H9 (cell line): Measurements from ENCODE around the gene RMND5A. TPM values are rescaled to one million over a fixed set of nuclear protein-coding genes. Genes with fewer than 3 reads are reported as not detected.
"Not testable (repeated sequence)": the region's sequence is repeated elsewhere in the genome, so short reads cannot be mapped to it uniquely, and the experiment has no call there.

Experiments
- DNase-seq: peaks from one replicate; pipeline ENCODE4 v3.0.0-alpha.2; 2017
- H2AFZ ChIP-seq: one replicate; pipeline ENCODE4 v1.6.1; 2013; ENCODE audit warnings: mild to moderate bottlenecking, low read length, control low read depth, moderate library complexity
- H2AK5ac ChIP-seq: 2 replicates; pipeline ENCODE4 v1.6.1; 2013; ENCODE audit warnings: low read length, control low read depth, mixed read lengths; ENCODE audit not compliant: insufficient read length
- H2BK120ac ChIP-seq: one replicate; pipeline ENCODE4 v1.6.1; 2013; ENCODE audit warnings: low read depth, mild to moderate bottlenecking, low read length, control low read depth, inconsistent platforms; ENCODE audit not compliant: poor library complexity, severe bottlenecking
- H2BK12ac ChIP-seq: 2 replicates; pipeline ENCODE4 v1.6.1; 2013; ENCODE audit warnings: low read length, control low read depth, mixed read lengths, low read depth; ENCODE audit not compliant: insufficient read length
- H2BK15ac ChIP-seq: 2 replicates; pipeline ENCODE4 v1.6.1; 2013; ENCODE audit warnings: low read depth, low read length, control low read depth
- H2BK20ac ChIP-seq: one replicate; pipeline ENCODE4 v1.6.1; 2013; ENCODE audit warnings: low read depth, mild to moderate bottlenecking, low read length, control low read depth, inconsistent platforms; ENCODE audit not compliant: poor library complexity, severe bottlenecking
- H2BK5ac ChIP-seq: 2 replicates; pipeline ENCODE4 v1.6.1; 2013; ENCODE audit warnings: low read length, control low read depth, mixed read lengths; ENCODE audit not compliant: insufficient read length
- H3K14ac ChIP-seq: 2 replicates; pipeline ENCODE4 v1.6.1; 2013; ENCODE audit warnings: low read length, control low read depth; ENCODE audit not compliant: insufficient read depth
- H3K18ac ChIP-seq: 2 replicates; pipeline ENCODE4 v1.6.1; 2013; ENCODE audit warnings: low read depth, mild to moderate bottlenecking, mixed read lengths, low read length, control low read depth; ENCODE audit not compliant: insufficient read length
- H3K23ac ChIP-seq: 2 replicates; pipeline ENCODE4 v1.6.1; 2013; ENCODE audit warnings: low read length, control low read depth, mixed read lengths, low read depth; ENCODE audit not compliant: insufficient read length
- H3K23me2 ChIP-seq: 2 replicates; pipeline ENCODE4 v1.6.1; 2013; ENCODE audit warnings: low read depth, mild to moderate bottlenecking, mixed read lengths, low read length, control low read depth; ENCODE audit not compliant: insufficient read length, poor library complexity, severe bottlenecking
- H3K27ac ChIP-seq: 2 replicates; pipeline ENCODE4 v1.5.1; 2013; ENCODE audit warnings: low read length, control low read depth, mixed read lengths, low read depth; ENCODE audit not compliant: insufficient read length
- H3K27me3 ChIP-seq: 2 replicates; pipeline ENCODE4 v1.6.1; 2013; ENCODE audit warnings: low read length, control low read depth, inconsistent platforms; ENCODE audit not compliant: insufficient read depth
- H3K4ac ChIP-seq: 2 replicates; pipeline ENCODE4 v1.6.1; 2013; ENCODE audit warnings: low read depth, mild to moderate bottlenecking, control low read depth, inconsistent platforms, low read length, moderate library complexity
- H3K4me1 ChIP-seq: 2 replicates; pipeline ENCODE4 v1.6.1; 2013; ENCODE audit warnings: low read length, control low read depth, inconsistent platforms; ENCODE audit not compliant: insufficient read depth
- H3K4me2 ChIP-seq: 2 replicates; pipeline ENCODE4 v1.6.1; 2013; ENCODE audit warnings: low read length, control low read depth, mixed read lengths; ENCODE audit not compliant: insufficient read length, insufficient read depth
- H3K56ac ChIP-seq: 2 replicates; pipeline ENCODE4 v1.6.1; 2013; ENCODE audit warnings: low read depth, mild to moderate bottlenecking, mixed read lengths, low read length, control low read depth; ENCODE audit not compliant: insufficient read length
- H3K79me1 ChIP-seq: 2 replicates; pipeline ENCODE4 v1.6.1; 2013; ENCODE audit warnings: low read depth, mild to moderate bottlenecking, moderate library complexity, low read length, control low read depth, inconsistent platforms; ENCODE audit not compliant: insufficient read depth, poor library complexity, severe bottlenecking
- H3K79me2 ChIP-seq: 2 replicates; pipeline ENCODE4 v1.6.1; 2013; ENCODE audit warnings: low read length, control low read depth, inconsistent platforms; ENCODE audit not compliant: insufficient read depth
- H3K9ac ChIP-seq: 2 replicates; pipeline ENCODE4 v1.6.1; 2013; ENCODE audit warnings: low read length, control low read depth, mixed read lengths; ENCODE audit not compliant: insufficient read length; ENCODE audit errors: extremely low read depth
- H3K9me3 ChIP-seq: one replicate; pipeline ENCODE4 v1.6.1; 2013; ENCODE audit warnings: low read depth, low read length, inconsistent platforms; ENCODE audit not compliant: control insufficient read depth
- H3T11ph ChIP-seq: one replicate; pipeline ENCODE4 v1.6.1; 2013; ENCODE audit warnings: mild to moderate bottlenecking, low read length, control low read depth, inconsistent platforms
- H4K20me1 ChIP-seq: one replicate; pipeline ENCODE4 v1.6.1; 2013; ENCODE audit not compliant: control insufficient read depth, insufficient read length, insufficient read depth
- H4K5ac ChIP-seq: 2 replicates; pipeline ENCODE4 v1.6.1; 2013; ENCODE audit warnings: low read depth, mild to moderate bottlenecking, mixed read lengths, low read length, control low read depth; ENCODE audit not compliant: insufficient read length
- H4K8ac ChIP-seq: replicated peaks from 2 replicates; pipeline ENCODE4 v1.6.1; 2013; ENCODE audit warnings: low read length, control low read depth, mixed read lengths, low read depth; ENCODE audit not compliant: insufficient read length
- H4K91ac ChIP-seq: 2 replicates; pipeline ENCODE4 v1.6.1; 2013; ENCODE audit warnings: low read depth, mild to moderate bottlenecking, moderate library complexity, mixed read lengths, low read length, control low read depth; ENCODE audit not compliant: insufficient read length
- H3K27ac Mint-ChIP-seq, 3 experiments: 2 replicates in 2 of 3; 3 replicates in 1 of 3; pipeline ENCODE4 v1.8.0; 2020 to 2021; ENCODE audit warnings: mixed read lengths in 3 of 3, mild to moderate bottlenecking in 1 of 3, moderate library complexity in 1 of 3
- H3K27me3 Mint-ChIP-seq: 2 replicates; pipeline ENCODE4 v1.8.0; 2021; ENCODE audit warnings: low read depth, mild to moderate bottlenecking, moderate library complexity, mixed read lengths
- H3K36me3 Mint-ChIP-seq, 3 experiments: 2 replicates in 2 of 3; 3 replicates in 1 of 3; pipeline ENCODE4 v1.8.0; 2020 to 2021; ENCODE audit warnings: low read depth in 3 of 3, mixed read lengths in 3 of 3; ENCODE audit not compliant: insufficient read depth in 1 of 3
- H3K4me1 Mint-ChIP-seq, 2 experiments: 2 replicates each; pipeline ENCODE4 v1.8.0; 2020; ENCODE audit warnings: mixed read lengths in 2 of 2
- H3K4me3 Mint-ChIP-seq, 2 experiments: 2 replicates in 1 of 2; 3 replicates in 1 of 2; pipeline ENCODE4 v1.8.0; 2020 to 2021; ENCODE audit warnings: mild to moderate bottlenecking in 2 of 2, mixed read lengths in 2 of 2, moderate library complexity in 1 of 2
- H3K9me3 Mint-ChIP-seq, 2 experiments: 2 replicates in 1 of 2; 3 replicates in 1 of 2; pipeline ENCODE4 v1.8.0; 2020; ENCODE audit warnings: mild to moderate bottlenecking in 2 of 2, mixed read lengths in 2 of 2, moderate library complexity in 1 of 2
- WGBS: extraction: QIAGEN DNeasy Blood & Tissue Kit; methylation state at CpG from one replicate; pipeline ENCODE4 v1.1.7; 2013; ENCODE audit warnings: missing lambda C conversion rate, low lambda C conversion rate, mixed read lengths; ENCODE audit not compliant: insufficient read length; ENCODE audit errors: extremely low coverage; 5-methylcytosine and 5-hydroxymethylcytosine counted together
- total RNA-seq: library from RNA; stranded (reverse); gene quantifications from 2 replicates; pipeline ENCODE4 v1.2.1, GENCODE V29; 2021

Gene RMND5A
- total RNA-seq, 1 experiment from 2014 or later = 48.8 TPM

GRCh38 chr2:86720540-86721320 lies 639 bp downstream of the RMND5A start:
- H3K27ac ChIP-seq, H3K27me3 ChIP-seq, H2BK120ac ChIP-seq, H2BK5ac ChIP-seq, H2BK12ac ChIP-seq, H3T11ph ChIP-seq, H2AK5ac ChIP-seq, H3K36me3 Mint-ChIP-seq, H3K9me3 ChIP-seq, H3K79me1 ChIP-seq, H3K18ac ChIP-seq, H3K4ac ChIP-seq, H3K56ac ChIP-seq, H4K8ac ChIP-seq, H2AFZ ChIP-seq, H3K23ac ChIP-seq, H3K4me1 Mint-ChIP-seq, H2BK15ac ChIP-seq, H4K20me1 ChIP-seq, H4K5ac ChIP-seq, H2BK20ac ChIP-seq, H3K27me3 Mint-ChIP-seq, H3K79me2 ChIP-seq, H3K4me1 ChIP-seq, H3K9me3 Mint-ChIP-seq, H3K23me2 ChIP-seq, DNase-seq, H4K91ac ChIP-seq: not testable (repeated sequence)
- no CpG with 5 or more reads among the region's 85 CpGs for WGBS
- peak overlapping the region in 1 of 3 experiments; percentile 35; a peak in 1 of 7 replicates for H3K27ac Mint-ChIP-seq
- Histone ChIP-seq H3K14ac (peak overlapping the region; percentile 82; the same call in 1 of the 2 replicates), H3K4me2 (peak overlapping the region; percentile 64), H3K9ac (peak overlapping the region; percentile 47)
- peak overlapping the region; percentile 75 to 84 for H3K4me3 Mint-ChIP-seq

GRCh38 chr2:86725706-86726105 lies 5.6 kb downstream of the RMND5A start:
- no CpG with 5 or more reads among the region's 2 CpGs for WGBS
- not testable (repeated sequence) for H3K79me2 ChIP-seq, H4K91ac ChIP-seq, H3K9me3 ChIP-seq, H3K9ac ChIP-seq, H3K27ac Mint-ChIP-seq, H2AK5ac ChIP-seq, H3K56ac ChIP-seq, H4K8ac ChIP-seq, H2BK20ac ChIP-seq, H3T11ph ChIP-seq, H4K5ac ChIP-seq, H3K23me2 ChIP-seq, H2AFZ ChIP-seq, H3K27ac ChIP-seq, H3K4me1 Mint-ChIP-seq, H3K79me1 ChIP-seq, DNase-seq, H3K23ac ChIP-seq, H3K27me3 Mint-ChIP-seq, H3K36me3 Mint-ChIP-seq, H2BK5ac ChIP-seq, H3K27me3 ChIP-seq, H2BK15ac ChIP-seq, H3K4me3 Mint-ChIP-seq, H2BK12ac ChIP-seq, H3K4me1 ChIP-seq, H4K20me1 ChIP-seq, H3K14ac ChIP-seq, H3K4ac ChIP-seq, H2BK120ac ChIP-seq, H3K18ac ChIP-seq, H3K4me2 ChIP-seq, H3K9me3 Mint-ChIP-seq
